ENCODE measurements around the gene MYRFL. TPM values are rescaled to one million over a fixed set of nuclear protein-coding genes. Genes with fewer than 3 reads are reported as not detected.

MYRFL gene
- total RNA-seq, 2 experiments from 2014 or later = not detected

DNA sequence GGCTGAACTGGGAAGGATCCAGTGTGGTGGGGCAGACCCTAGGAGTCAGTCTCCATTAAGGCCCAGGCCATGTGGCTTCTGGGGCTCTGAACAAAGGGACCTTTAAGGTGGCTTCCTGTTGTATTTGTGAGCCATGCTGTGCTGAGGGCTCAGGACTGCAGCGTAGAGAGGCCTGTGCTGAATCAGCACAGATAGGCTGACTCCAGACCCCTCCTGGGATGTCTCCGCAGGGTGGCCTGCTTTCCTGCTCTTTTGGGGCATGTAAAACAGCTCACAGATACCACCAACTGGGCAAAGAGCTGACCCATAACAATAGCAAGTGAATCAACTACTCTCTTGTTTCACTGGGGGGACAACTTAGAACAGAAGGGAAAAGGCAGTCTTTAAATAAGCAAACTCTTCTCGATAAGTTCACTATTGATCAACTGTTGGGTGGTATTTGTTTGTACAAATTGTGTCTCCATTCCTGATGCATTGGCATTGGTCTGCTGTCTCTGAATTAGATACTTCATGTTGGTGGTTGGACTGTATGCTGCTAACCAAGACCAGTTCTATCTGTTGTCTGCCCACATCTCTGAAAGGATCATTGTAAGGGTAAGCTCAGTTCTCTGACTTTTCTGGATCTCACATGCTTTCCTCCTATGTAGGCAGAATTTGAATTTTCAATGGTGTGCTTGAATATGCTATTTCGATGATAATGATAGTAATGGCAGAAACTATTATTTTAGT is 71.8 kb downstream of the MYRFL start:
- no peak overlapping the region for H3K4me3 Mint-ChIP-seq
- ATAC-seq = no peak
- intact Hi-C loops (cut with micrococcal nuclease) = no loop called here
- no peaks in the 10 kb centered on the region for H3K9me3 Mint-ChIP-seq
- H3K36me3 Mint-ChIP-seq (ENCODE audit: low read depth) = no peaks in the 10 kb centered on the region
- POLR2A ChIA-PET = no interaction called here
- CTCF ChIA-PET = interaction anchor here (1.2 to 1.4 kb wide), 2 partner anchors 18 to 680 kb away, joined by 4 to 6 read pairs; no protein-coding TSS in a partner anchor
- H3K27ac Mint-ChIP-seq = no peak overlapping the region
- peaks cover 1% of the 10 kb centered on the region for H3K27me3 Mint-ChIP-seq
- no peak for TF ChIP-seq CTCF (IDR thresholded peaks at IDR 0.05)
- no peak for DNase-seq
- H3K4me1 Mint-ChIP-seq (ENCODE audit: low read depth) = no peaks in the 10 kb centered on the region

DNA sequence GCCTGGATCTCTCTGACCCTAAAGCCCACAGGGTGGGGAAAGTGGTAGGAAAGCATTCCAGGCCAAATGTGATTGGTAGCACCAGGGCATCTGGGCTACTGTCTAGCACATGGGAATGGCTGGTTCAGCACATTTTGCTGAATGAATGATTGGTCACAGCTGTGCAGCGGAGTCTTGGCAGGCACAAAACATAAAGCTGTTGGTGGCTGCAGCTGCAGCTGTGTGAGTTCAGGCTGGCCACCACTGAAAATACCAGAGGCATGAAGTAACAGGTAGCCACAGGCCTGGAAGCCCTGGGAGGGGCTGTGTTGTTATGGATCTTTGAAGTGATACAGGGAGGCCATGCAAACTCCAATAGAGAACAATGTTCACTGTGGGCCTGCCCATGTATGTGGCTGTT is 72.7 kb downstream of the MYRFL start:
- Mint-ChIP-seq H3K4me3 (no peak overlapping the region), H3K9me3 (no peaks in the 10 kb centered on the region), H3K36me3 (ENCODE audit: low read depth) (no peaks in the 10 kb centered on the region), H3K27ac (no peak overlapping the region), H3K27me3 (peaks cover 1% of the 10 kb centered on the region), H3K4me1 (ENCODE audit: low read depth) (no peaks in the 10 kb centered on the region)
- no peak for TF ChIP-seq CTCF (IDR thresholded peaks at IDR 0.05)
- ChIA-PET POLR2A (no interaction called here), CTCF (interaction anchor here (1.2 to 1.4 kb wide), 2 partner anchors 18 to 679 kb away, joined by 4 to 6 read pairs; no protein-coding TSS in a partner anchor)
- ATAC-seq (no peak), DNase-seq (no peak)
- intact Hi-C loops (cut with micrococcal nuclease) = no loop called here

DNA sequence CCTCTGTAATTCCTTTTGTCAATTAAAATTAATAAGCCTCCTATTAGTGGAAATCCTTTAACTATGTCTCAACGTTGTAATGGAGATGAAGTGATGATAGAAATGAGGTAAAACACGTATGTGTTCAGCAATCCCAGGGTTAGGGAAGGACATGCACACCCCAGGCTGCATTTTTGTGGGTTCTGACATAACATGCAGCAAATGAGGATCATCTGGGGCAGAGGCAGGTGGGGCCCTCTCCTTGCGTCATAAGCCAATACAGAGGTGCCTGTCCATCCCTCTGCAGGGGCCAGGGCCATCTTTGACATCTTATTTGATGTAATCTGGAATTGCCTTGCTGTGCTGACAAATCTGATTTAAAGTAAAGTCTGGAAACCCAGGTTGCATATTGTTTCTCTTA is 73.2 kb downstream of the MYRFL start:
- H3K4me1 Mint-ChIP-seq (ENCODE audit: low read depth) = no peaks in the 10 kb centered on the region
- H3K27ac Mint-ChIP-seq = no peak overlapping the region
- H3K9me3 Mint-ChIP-seq = no peaks in the 10 kb centered on the region
- intact Hi-C loops (cut with micrococcal nuclease) = no loop called here
- H3K36me3 Mint-ChIP-seq (ENCODE audit: low read depth) = no peaks in the 10 kb centered on the region
- no peak for DNase-seq
- no peak for TF ChIP-seq CTCF (IDR thresholded peaks at IDR 0.05)
- ChIA-PET POLR2A (no interaction called here), CTCF (no interaction called here)
- ATAC-seq = no peak
- peaks cover 1% of the 10 kb centered on the region for H3K27me3 Mint-ChIP-seq
- H3K4me3 Mint-ChIP-seq = no peak overlapping the region

DNA sequence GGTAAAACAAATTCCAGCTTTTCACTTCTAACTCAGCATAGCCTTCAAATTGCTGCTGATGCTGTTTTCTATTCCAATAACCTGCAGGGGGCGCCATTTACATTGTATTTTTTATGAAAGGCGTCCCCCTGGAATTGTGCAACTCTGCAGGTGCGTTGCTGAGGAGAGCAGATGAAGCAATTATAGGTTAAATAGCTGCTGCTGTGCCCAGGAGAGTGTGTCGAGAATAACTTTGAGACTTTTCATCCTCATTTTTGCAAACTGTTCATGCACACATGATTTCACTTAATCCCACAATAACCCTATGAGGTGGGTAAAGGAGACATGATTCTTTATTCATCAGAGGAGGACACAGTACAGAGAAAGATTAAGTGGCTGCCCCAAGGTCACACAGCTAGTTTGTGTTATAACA is 75.7 kb downstream of the MYRFL start:
- no peaks in the 10 kb centered on the region for H3K36me3 Mint-ChIP-seq (ENCODE audit: low read depth)
- POLR2A ChIA-PET = no interaction called here

More for the DNA sequence above, 75.7 kb downstream of the MYRFL start:
- CTCF ChIA-PET = interaction anchor here (0.7 to 4.2 kb wide), 41 partner anchors 8 to 1847 kb away, joined by 3 to 45 read pairs (median 4); no protein-coding TSS in a partner anchor
- TF ChIP-seq CTCF (IDR thresholded peaks at IDR 0.05) = peak; percentile 94
- H3K4me3 Mint-ChIP-seq = no peak overlapping the region
- no peaks in the 10 kb centered on the region for H3K4me1 Mint-ChIP-seq (ENCODE audit: low read depth)
- H3K9me3 Mint-ChIP-seq = no peaks in the 10 kb centered on the region
- no peak overlapping the region for H3K27ac Mint-ChIP-seq
- H3K27me3 Mint-ChIP-seq = peaks cover 1% of the 10 kb centered on the region
- ATAC-seq (no peak), DNase-seq (peak; percentile 85)
- intact Hi-C loops (cut with micrococcal nuclease) = loop anchor here (2.0 kb wide), 1 partner anchor 676 kb away; no protein-coding TSS in a partner anchor
